Stimulated activated CD4-positive, alpha-beta T cell treated with anti-CD3 and anti-CD28 coated beads, TNF-alpha, amount 100 ng/mL, for 48 hours (primary cell): Measurements from ENCODE around the gene DRD4.
"Not testable (repeated sequence)": the region's sequence is repeated elsewhere in the genome, so short reads cannot be mapped to it uniquely, and the experiment has no call there.

Experiments
- DNase-seq, 3 donors: peaks; one replicate each; pipeline ENCODE4 v3.0.0-alpha.2; 2020; ENCODE audit warnings: low read depth in 3 of 3

DRD4 gene

GRCh38 chr11:679271-680207 is 42.5 kb downstream of the DRD4 start:
- DNase-seq: no peak

- DNase-seq: no peak
These were observed 43.4 kb downstream of the DRD4 start for GRCh38 chr11:680476-680875.

GRCh38 chr11:680970-681369 is 43.9 kb downstream of the DRD4 start:
- no peak for DNase-seq

- DNase-seq: no peak
These were observed 49.6 kb downstream of the DRD4 start for GRCh38 chr11:686451-687243.

- no peak for DNase-seq
These were observed 50.7 kb downstream of the DRD4 start for GRCh38 chr11:687751-688150.

- DNase-seq: no peak
These were observed 51.6 kb downstream of the DRD4 start for GRCh38 chr11:688681-689080.

- DNase-seq: no peak
These were observed 52.6 kb downstream of the DRD4 start for GRCh38 chr11:689625-690024.

- not testable (repeated sequence) for DNase-seq
These were observed 53.2 kb downstream of the DRD4 start for GRCh38 chr11:690244-690643.
